HG03521 (cell line): ENCODE measurements around the gene ZSCAN26.
A peak's percentile ranks its signal among the peaks of the same experiment; 100 is the strongest.
"Not testable (repeated sequence)": the region's sequence is repeated elsewhere in the genome, so short reads cannot be mapped to it uniquely, and the experiment has no call there.

ENCODE experiments used
- ATAC-seq: cut with Tn5 transposase; IDR thresholded peaks from one replicate; pipeline ENCODE4 v1.9.1; 2021; ENCODE audit warnings: mild to moderate bottlenecking, moderate library complexity; ENCODE audit not compliant: unreplicated experiment

ZSCAN26 gene

GRCh38 chr6:28254121-28254519 is 12.8 kb upstream of the ZSCAN26 start:
- no peak for ATAC-seq

DNA sequence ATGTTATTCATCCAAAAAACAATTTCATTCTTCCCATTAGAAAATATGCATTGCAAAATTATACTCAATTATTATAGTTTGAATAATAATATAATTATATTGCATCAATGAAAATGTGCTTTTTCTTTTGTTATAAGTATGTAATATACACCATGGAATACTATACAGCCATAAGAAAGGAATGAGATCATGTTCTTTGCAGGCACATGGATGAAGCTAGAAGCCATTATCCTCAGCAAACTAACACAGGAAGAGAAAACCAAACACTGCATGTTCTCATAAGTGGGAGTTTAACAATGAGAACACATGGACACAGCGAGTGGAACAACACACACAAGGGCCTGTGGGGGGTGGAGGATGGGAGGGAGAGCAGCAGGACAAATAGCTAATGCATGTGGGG is 9.9 kb upstream of the ZSCAN26 start:
- no peak for ATAC-seq

- ATAC-seq, result no peak
These were observed 7.8 kb upstream of the ZSCAN26 start, which contains the start of gene NKAPL for GRCh38 chr6:28258877-28259777. Gene NKAPL (plus strand): TSS chr6:28259297. CDS start chr6:28259372, 75 bp downstream.

GRCh38 chr6:28263922-28264321 is 3.0 kb upstream of the ZSCAN26 start:
- ATAC-seq, result no peak

DNA sequence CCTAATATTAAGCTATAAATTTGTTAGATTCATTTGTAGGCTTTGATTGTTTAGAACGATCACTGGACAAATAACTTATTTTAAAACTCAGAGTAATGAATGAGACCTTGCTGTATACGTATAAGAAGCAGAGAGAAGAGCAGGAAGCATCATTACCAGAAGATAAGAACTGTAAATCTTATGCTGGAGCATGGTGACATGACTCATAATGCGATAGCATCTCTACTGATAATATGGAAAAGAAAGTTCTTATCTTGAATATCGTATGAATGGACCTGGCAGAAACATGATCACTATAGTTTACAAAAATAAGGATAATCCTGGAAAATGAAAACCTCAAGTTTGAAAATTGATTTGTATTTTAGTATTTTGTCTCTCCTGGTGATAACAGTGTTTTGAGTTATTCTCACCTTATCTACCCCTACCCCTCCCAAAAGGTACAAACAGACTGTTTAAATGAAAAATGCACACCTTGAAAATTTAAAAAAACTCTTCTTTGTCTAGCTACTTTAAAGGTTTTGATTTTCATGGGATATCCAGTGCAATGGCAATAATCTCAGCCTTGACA is 2.0 kb upstream of the ZSCAN26 start:
- no peak for ATAC-seq

- ATAC-seq, result no peak
These were observed 381 bp upstream of the ZSCAN26 start for GRCh38 chr6:28266563-28266961.

GRCh38 chr6:28267695-28268059 is 734 bp downstream of the ZSCAN26 start:
- ATAC-seq, result no peak

DNA sequence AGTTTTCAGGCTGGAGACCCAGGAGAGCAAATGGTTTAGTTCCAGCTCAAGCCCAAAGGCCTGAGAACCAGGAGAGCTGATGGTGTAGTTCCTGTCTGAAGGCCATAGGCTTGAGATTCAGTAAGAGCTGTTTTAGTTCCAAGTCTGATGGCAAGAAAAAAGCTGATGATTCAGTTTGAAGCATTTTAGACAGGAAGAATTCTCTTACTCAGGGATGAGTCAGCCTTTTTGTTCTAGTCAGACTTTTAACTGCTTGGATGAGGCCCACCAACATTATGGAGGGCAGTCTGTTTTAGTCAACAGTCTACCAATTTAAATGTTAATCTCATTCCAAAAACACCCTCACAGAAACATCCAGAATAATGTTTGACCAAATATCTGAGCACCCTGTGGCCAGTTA is 2.5 kb downstream of the ZSCAN26 start:
- ATAC-seq, result no peak

DNA sequence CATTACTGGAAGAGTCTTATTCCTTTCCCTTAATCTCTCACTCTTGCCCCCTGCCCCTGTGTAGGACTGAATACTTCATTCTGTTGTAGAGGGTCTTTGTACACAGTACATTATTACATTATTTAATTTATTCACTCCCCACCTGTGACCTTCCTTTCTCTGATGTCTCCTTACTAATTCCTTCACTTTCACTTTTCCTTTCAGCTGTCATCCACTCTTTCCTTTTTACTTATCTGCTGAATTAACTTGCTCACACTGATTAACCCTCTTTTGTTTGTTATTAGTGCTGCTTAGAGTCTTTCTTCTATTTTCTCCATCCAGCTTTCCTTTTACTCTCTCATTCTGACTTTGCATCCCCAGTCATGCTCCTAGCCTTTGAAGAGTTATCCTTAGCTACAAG is 7.9 kb downstream of the ZSCAN26 start:
- ATAC-seq, result no peak

GRCh38 chr6:28277746-28278145 is 10.8 kb downstream of the ZSCAN26 start:
- ATAC-seq, result no peak

DNA sequence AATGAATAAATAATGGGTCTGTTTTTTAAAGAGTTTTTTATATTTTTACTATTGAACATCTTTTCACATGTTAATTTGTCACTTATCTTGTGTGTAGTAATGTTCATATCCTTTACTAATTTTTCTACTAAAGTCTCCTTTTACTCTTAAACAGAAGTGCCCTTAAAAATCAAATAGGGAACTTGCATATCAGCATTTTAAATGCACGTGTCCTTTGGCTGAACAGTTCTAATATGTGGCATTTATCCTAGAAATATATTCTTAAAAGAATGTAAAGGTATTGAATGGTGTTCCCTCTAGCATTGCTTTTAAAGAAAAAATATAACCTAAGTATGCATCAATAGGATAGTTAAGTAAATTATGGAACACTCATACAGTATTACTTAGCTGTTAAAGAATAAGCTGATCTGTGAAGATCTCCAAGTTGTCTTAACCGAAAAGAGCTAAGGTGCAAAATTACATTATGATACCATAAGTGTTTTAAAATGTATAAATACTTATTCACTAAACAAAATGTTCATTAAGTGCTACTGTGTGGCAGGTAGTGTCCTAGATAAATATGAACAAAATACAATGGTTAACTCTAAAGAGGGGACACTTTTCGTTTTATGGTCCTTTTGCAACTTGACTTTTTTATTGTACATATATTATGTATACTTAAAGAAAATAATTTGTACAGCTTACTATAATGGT is 13.8 kb downstream of the ZSCAN26 start:
- no peak for ATAC-seq

DNA sequence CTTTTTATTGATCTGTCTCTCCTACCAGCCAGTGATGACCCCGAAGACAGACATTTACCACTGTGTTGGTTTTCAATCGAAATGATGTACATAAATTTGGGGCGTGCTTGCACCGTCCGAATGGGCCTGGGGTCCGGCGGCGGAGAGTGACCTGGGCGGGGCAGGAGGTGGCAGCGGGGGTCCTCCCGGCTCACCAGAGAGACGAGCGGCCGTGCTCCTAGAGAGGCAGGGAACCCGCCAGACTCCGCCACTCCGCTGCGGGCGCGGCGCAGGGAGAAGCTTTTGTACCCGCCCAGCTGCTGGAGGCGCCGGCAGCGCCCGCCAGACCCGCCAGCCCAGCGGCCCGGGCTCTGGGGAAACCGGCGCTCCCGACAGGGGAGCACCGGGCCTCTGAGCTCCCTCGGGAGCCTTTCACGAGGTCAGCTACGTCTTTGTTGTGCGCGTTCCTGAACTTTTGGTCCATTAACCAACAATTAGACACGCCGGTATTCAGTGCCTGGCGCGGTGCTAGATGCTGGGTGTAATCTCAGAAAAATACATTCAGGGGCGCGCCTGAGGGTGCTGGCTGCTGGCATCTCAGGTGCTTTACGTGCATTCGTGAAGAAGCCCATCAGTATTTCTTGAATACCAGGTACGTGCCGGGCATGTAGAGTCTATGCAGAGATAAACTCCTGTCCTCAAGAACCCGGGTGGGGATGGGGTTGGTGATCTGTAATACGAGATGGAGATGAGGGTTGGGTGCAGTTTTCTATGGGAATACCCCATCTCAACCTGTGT is 14.5 kb downstream of the ZSCAN26 start, which contains the start of gene PGBD1:
Gene PGBD1, plus strand, starts transcription at position 285 of the 777 bp plus-strand sequence. CDS start 2,242 bp downstream, outside the sequence.
- peak; percentile 71 for ATAC-seq

GRCh38 chr6:28282926-28283325 is 16.0 kb downstream of the ZSCAN26 start:
- no peak for ATAC-seq

DNA sequence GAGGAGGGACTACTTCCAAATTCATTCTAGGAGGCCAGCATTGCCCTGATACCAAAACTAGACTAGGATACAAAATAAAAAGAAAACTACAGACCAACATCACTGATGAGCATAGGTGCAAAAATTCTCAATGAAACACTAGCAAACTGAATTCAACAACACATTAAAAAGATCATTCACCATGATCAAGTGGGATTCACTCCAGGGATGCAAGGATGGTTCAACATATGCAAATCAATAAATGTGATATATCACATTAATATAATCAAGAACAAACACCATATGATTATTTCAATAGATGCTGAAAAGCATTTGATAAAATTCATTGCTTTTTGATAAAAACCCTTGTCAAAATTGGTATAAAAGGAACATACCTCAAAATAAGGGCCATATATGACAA is 24.6 kb downstream of the ZSCAN26 start:
- no peak for ATAC-seq

DNA sequence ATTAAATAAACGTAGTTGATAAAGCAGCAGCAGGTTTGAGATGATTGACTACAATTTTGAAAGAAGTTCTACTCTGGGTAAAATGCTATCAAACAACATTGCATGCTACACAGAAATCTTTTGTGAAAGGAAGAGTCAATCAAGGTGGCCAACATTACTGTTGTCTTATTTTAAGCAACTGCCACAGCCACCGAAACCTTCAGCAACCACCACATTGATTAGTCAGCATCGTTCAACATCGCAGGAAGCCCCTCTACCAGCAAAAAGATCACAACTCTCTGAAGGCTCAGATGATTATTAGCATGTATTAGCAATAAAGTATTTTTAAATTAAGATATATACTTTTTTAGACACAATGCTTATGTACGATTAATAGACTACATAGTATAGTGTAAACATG is 28.4 kb downstream of the ZSCAN26 start:
- no peak for ATAC-seq

DNA sequence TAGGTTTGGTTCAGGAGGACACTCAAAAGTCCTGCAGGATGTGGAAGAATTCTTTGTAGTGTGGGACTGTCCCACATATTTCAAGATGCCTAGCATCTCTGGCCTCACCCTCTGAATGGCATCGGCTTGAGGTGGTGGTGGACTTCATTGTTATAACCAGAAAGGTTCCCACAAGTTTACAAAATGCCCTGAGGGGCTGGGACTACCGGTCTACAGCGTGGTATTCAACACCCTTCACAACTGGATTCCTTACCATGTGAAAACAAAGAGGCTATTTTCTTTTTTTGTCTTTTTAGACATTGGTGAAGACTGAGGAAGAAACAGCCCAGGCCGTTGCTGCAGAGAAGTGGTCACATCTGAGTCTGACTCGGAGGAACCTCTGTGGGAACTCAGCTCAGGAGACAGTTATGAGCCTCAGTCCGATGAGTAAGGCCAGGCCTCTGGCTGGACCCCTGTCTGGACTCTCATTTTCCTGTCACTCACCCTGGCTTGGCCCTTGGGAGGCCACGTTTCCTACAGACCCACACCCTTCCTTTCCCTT is 29.6 kb downstream of the ZSCAN26 start:
- no peak for ATAC-seq

DNA sequence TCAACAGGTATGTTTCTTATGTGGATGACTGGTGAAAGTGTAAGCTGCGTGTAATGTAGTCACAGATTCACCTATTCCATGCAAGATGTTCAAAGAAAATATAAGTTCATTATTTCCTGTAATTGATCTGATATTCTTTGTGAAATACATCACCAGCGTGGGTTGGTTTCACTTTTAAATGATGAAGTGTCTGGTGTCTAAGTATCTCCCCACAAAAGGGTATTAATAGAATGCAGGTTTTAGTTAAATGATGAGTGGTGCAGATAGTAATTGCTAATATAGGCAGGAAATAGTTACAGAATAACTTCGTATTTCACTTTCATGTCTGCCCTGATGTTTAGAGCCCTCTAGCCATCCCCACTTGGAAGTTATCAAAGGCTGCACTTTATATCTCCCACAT is 36.6 kb downstream of the ZSCAN26 start:
- peak; percentile 85 for ATAC-seq

DNA sequence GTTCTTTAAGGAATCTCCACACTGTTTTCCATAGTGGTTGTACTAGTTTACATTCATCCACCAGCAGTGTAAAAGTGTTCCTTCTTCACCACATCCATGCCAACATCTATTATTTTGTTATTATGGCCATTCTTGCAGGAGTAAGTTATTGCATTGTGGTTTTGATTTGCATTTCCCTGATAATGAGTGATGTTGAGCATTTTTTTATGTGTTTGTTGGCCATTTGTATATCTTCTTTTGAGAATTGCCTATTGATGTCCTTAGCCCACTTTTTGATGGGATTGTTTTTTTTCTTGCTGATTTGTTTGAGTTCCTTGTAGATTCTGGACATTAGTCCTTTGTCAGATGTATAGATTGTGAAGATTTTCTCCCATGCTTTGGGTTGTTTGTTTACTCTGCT is 39.4 kb downstream of the ZSCAN26 start:
- ATAC-seq, result not testable (repeated sequence)

GRCh38 chr6:28311139-28311823 is 44.3 kb downstream of the ZSCAN26 start:
- ATAC-seq, result no peak

DNA sequence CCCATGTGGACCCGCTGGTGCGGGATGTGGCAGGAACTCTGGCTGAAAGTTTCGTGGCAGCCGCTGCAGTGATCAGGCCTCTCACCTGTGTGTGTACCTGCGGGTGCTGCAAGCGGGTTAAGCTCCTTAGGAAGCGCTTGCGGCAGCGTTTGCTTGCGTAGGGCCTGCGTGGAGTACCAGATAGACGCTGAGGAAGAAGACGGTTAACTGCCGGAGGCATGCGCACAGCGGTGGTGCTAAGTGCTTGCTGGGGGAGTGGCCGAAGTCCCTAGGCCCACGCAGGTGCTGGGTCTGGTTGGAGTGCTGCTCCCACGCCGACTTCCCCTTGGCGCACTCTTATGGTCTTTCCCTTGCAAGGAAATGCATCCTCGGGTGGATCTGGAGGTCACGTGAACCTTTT is 46.0 kb downstream of the ZSCAN26 start:
- no peak for ATAC-seq
